Ishikawa (cell line): ENCODE measurements around the gene CCDC187.

Experiments
- CEBPB ChIP-seq: IDR thresholded peaks from 2 replicates; pipeline ENCODE4 v1.6.1; 2012
- CREB1 ChIP-seq: IDR thresholded peaks from 2 replicates; pipeline ENCODE4 v1.6.1; 2012; ENCODE audit warnings: low read depth
- EGR1 ChIP-seq: IDR thresholded peaks from 2 replicates; pipeline ENCODE4 v1.6.1; 2012
- EP300 ChIP-seq: IDR thresholded peaks from 2 replicates; pipeline ENCODE4 v1.6.1; 2012; ENCODE audit warnings: borderline replicate concordance
- FOXM1 ChIP-seq: IDR thresholded peaks from 2 replicates; pipeline ENCODE4 v1.6.1; 2012; ENCODE audit warnings: low read depth, borderline replicate concordance
- MAX ChIP-seq: IDR thresholded peaks from 2 replicates; pipeline ENCODE4 v1.6.1; 2012
- NFIC ChIP-seq: IDR thresholded peaks from 2 replicates; pipeline ENCODE4 v1.6.1; 2012
- RAD21 ChIP-seq: IDR thresholded peaks from 2 replicates; pipeline ENCODE4 v1.6.1; 2012; ENCODE audit warnings: low read depth
- REST ChIP-seq: IDR thresholded peaks from 2 replicates; pipeline ENCODE4 v1.6.1; 2012; ENCODE audit warnings: low read depth, mild to moderate bottlenecking
- TAF1 ChIP-seq: IDR thresholded peaks from 2 replicates; pipeline ENCODE4 v1.6.1; 2012; ENCODE audit warnings: low read depth, mild to moderate bottlenecking
- TCF12 ChIP-seq: IDR thresholded peaks from 2 replicates; pipeline ENCODE4 v1.6.1; 2012; ENCODE audit warnings: low read depth
- TEAD4 ChIP-seq: IDR thresholded peaks from 2 replicates; pipeline ENCODE4 v1.6.1; 2012
- USF1 ChIP-seq: IDR thresholded peaks from 2 replicates; pipeline ENCODE4 v1.6.1; 2012
- YY1 ChIP-seq: IDR thresholded peaks from 2 replicates; pipeline ENCODE4 v1.6.1; 2012; ENCODE audit warnings: low read depth
- ZBTB7A ChIP-seq: IDR thresholded peaks from 2 replicates; pipeline ENCODE4 v1.6.1; 2012; ENCODE audit warnings: low read depth

The CCDC187 gene

DNA sequence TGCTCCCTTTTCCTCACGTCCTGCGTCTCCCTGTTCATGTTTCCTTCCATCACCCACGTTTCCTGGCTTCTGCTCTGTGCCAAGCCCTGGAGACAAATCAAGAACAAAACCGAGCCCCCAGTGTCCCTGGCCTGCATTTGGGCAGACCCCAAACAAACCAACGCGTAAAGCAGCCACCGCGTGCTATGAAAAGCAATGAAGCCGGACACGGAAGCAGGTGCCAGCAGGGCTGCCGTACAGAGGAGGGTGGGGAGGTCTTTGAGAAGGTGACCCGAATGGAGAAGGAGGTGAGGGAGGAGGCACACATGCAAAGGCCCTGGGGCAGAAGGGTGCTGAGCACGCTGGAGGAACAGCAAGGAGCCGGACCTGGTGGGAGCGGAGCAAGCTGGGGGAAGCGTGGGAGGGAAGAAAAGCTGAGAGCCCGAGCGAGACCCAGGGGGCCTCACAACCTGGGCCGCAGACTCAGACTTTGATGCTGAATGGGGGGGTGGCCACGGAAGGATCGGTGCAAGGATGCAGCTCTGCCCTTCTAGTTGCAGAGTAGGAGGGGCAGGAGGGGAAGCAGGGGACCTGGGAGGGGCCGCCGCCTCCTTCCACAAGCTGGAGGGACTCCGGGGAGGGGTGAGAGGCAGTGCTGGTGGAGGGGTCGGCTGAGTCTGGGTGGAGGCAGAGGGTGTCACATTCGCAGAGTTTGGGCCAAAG lies 56.9 kb downstream of the CCDC187 start:
- TF ChIP-seq RAD21: no peak

DNA sequence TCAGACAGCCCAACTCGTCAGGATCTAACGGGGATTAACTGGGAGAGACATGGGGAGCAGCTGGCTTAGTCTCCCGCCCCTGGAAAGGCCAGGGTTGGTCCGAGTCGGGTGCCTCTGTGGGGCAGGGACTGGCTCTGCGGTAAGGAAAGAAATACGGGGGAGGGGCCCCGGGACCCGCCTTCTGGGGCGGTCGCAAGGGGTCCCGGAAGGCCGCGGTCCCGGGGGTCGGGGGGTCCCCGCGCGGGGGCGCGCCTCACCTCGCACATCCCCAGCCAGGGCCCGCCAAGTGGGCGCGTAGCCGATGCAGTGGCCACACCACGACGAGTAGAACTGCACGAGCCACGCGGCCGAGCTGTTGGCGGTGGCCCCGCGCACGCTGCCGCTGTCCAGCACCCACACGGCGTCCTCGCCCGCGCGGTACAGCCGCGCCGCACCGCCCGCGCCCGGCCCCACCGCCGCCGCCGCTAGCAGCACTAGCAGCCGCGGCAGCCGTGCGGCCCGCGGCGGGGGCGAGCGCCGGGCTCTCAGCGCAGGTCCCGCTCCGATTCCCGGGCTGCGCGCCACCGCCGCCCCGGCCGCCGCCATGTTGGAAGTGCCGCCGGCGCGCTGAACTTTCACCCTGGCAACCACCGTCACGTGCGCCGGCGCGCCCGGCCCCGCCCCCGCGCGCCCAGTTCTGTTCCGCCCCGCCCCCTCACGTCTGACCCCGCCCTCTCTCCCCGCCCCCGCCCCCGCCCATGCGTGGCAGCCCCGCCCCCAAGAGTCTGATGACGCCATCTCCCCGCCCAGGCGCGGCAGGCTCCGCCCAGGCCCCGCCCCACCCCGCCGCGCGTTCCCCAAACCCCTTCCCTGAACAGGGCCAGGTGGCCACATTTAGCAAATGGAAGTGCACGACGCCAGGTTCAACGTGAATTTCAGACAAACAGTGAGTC lies 58.4 kb downstream of the CCDC187 start, which contains the start of gene QSOX2:
QSOX2 (minus strand) TSS at position 594 of the 932 bp plus-strand sequence; CDS start at position 585, 9 bp downstream.
- TF ChIP-seq NFIC (no peak), TCF12 (no peak), YY1 (peak; percentile 93), REST (peak; percentile 84), TAF1 (peak; percentile 89), MAX (peak; percentile 95), USF1 (peak; percentile 91), EGR1 (0 out of 2 replicates have a peak, but pooled peaks have one; percentile 47), ZBTB7A (peak; percentile 88)

GRCh38 chr9:136244969-136245218 lies 59.0 kb downstream of the CCDC187 start:
- TF ChIP-seq MAX (no peak), ZBTB7A (no peak), USF1 (no peak), TCF12 (no peak), YY1 (no peak), NFIC (no peak), TEAD4 (no peak), TAF1 (no peak), EP300 (no peak)

- TF ChIP-seq RAD21: no peak
- TF ChIP-seq ZBTB7A: no peak
- TF ChIP-seq REST: no peak
- TF ChIP-seq TEAD4: no peak
- no peak for TF ChIP-seq NFIC
- TF ChIP-seq YY1: no peak
- TF ChIP-seq CREB1: no peak
- TF ChIP-seq MAX: no peak
- TF ChIP-seq FOXM1: no peak
- no peak for TF ChIP-seq TCF12
- TF ChIP-seq TAF1: no peak
- no peak for TF ChIP-seq EP300
- no peak for TF ChIP-seq EGR1
- no peak for TF ChIP-seq USF1
- TF ChIP-seq CEBPB: no peak
Observed at GRCh38 chr9:136244122-136244968, 59.5 kb downstream of the CCDC187 start.

- TF ChIP-seq REST (no peak), RAD21 (no peak), TAF1 (no peak), TCF12 (no peak), YY1 (no peak), FOXM1 (no peak), ZBTB7A (no peak), NFIC (no peak), USF1 (no peak), CEBPB (no peak), EP300 (no peak), TEAD4 (no peak), CREB1 (no peak), EGR1 (no peak), MAX (no peak)
Observed at GRCh38 chr9:136243631-136244030, 60.3 kb downstream of the CCDC187 start.
